PC-3 (cell line): Measurements from ENCODE around the gene IL20RB.
"Not testable (repeated sequence)": the region's sequence is repeated elsewhere in the genome, so short reads cannot be mapped to it uniquely, and the experiment has no call there.

Source experiments
- CTCF ChIP-seq: fragments of 300-600 bp; sonication (generic); conservative IDR thresholded peaks from 2 replicates; pipeline ENCODE4 v1.5.1; 2017; ENCODE audit warnings: antibody characterized with exemption, low read depth, mild to moderate bottlenecking, low read length
- EZH2 ChIP-seq: fragments of 300-600 bp; sonication (generic); IDR thresholded peaks from one replicate; pipeline ENCODE4 v1.6.1; 2017; ENCODE audit warnings: antibody characterized with exemption, mild to moderate bottlenecking, low read length; ENCODE audit not compliant: unreplicated experiment

GRCh38 chr3:136969539-136969938 is 11.8 kb downstream of the IL20RB start:
- TF ChIP-seq CTCF, EZH2: not testable (repeated sequence)
